GM21526 (cell line): ENCODE results near the gene MARCHF3.
A peak's percentile ranks its signal among the peaks of the same experiment; 100 is the strongest.
"Not testable (repeated sequence)": the region's sequence is repeated elsewhere in the genome, so short reads cannot be mapped to it uniquely, and the experiment has no call there.

Experiments
- ATAC-seq: cut with Tn5 transposase; IDR thresholded peaks from one replicate; pipeline ENCODE4 v1.9.1; 2021; ENCODE audit warnings: moderate library complexity; ENCODE audit not compliant: unreplicated experiment, low FRiP score

MARCHF3 gene

GRCh38 chr5:127053049-127053448 is 22.7 kb upstream of the MARCHF3 start:
- no peak for ATAC-seq

DNA sequence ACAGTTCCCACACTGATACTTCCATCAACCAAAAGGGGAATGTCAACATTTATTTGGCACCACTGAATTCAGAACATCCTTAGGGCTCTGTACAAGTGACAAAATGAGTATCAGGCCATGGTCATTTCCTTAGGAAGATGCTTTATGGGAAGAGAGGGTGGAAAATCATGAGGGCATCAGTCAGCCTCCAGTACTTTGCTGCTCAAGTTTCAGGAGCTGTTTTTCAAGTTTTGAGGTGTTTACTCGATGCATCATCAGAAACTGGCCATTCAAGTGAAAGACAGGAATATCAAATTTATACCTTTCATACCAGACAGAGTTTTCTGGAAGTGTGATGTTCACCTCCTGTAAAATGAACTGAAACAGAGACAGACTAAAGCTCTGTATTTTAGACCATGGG is 21.2 kb upstream of the MARCHF3 start:
- no peak for ATAC-seq

- no peak for ATAC-seq
Observed at GRCh38 chr5:127046343-127047072, 16.1 kb upstream of the MARCHF3 start.

- ATAC-seq: no peak
Observed at GRCh38 chr5:127042593-127042992, 12.2 kb upstream of the MARCHF3 start.

GRCh38 chr5:127041571-127041970 is 11.2 kb upstream of the MARCHF3 start:
- no peak for ATAC-seq

DNA sequence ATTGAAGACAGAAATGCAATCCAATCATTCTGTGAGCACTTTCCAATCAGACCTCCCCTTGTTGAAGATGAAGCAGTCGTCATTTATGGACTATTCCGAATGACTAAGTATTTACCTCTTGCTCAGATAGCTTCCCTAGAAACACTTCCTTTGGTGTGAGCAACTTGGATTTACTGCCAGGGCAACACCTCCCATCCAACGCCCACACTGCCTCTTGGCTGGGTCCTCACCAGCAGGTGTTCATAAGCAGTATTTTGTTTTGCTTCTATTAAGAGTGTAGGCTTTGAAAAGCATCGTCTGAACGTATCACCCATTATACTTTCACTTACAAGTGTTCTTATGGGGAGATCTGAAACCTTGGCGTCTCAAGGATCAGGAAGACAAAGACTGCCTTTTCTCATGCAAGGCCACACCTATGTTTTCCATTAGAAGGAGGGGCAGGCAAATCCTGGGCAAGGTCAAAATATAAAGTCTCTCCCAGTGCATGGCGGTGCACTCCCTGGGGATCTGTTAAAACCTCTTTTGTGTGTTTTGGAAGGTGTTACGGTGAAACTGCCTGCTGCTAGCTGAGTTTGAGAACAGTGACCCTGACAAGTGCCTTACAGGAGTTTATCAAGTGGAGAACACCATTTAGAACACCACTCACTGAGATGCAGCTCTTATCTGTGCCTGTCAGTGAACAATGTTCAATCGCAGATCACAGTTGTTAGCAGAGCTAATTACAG is 10.6 kb upstream of the MARCHF3 start:
- no peak for ATAC-seq

DNA sequence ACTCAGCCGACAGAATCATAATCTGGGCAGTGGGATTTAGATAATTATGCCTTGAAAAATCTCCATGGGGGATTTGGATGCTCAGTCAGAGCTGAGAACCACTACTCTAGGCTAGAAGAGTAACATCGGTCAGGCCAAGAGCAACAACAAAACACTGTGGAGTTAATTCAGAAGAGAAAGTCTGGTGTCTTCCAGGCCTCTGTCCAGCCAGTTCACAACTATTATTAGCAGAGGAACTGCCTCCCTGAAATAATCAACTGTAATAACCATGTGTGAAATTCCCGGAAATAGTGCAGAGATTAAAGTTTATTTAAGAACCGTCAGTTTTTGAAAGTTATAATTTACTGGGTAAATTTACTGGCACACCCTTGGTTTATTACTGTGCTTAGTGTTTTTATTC is 8.2 kb upstream of the MARCHF3 start:
- ATAC-seq: no peak

GRCh38 chr5:127031863-127032232 is 1.5 kb upstream of the MARCHF3 start:
- no peak for ATAC-seq

DNA sequence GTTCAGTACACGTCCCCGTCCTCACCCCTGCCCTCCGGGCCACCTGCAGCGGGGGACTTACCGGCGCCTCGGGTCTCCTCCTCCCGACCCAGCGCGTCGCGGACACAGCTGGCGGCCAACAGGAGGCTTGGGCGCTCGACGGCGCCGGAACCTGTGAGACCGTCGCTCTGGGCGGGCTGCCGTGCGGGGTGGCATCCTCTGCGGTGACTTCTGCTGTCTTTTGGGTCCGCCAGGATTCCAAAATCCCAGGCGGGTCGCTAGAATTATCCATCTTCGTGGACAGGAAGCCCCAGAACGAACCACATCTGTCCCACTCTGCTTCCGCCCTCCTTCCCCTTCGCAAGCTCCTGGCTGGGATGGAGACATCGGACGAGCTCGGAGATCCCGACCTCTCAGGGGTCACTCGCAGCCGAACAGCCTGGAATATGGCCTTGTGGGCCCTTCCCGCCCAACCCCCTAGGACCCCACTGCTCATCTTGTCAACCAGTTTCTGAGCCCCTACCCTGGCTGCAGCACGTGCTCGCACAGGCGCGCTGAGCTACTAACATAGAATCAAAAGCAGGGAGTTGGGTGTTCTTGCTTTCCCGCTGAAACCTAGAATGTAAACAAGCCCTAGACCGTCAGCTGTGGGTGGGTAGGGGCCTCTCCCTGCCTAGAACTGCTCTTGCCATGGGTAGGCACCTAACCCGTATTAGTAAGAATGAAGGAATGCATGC is 947 bp upstream of the MARCHF3 start:
- ATAC-seq: no peak

DNA sequence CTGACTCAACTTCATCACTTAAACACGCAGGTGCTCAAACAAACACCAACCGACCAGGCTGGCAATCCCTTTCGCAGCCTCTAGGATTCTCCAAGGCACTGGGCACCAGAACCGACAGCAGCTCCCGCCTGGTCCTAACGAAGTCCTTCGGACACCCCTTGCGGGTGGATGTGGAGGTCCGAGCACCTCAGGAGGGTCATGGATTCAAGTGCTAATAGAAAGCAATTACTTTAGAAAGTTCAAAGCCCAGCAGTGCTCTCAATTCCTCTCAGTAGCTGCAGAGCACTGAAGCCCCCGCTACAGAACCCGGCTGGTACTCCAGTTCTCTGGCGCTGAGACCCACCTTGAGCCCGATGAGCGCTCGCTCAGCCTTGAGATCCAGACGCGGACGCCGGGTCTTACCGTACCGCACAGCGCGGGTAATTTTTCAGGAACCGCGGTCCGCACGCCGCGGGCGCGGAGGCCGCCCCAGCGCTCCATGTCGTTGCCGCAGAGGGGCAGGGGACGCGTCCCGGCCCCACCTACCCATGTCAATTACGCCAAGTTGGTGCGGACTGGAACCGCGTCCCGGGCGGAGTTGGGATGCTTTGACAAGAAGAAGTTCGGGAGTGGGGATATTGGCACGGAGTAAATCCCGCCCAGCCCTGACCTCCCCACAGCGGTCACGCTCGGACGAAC is 638 bp downstream of the MARCHF3 start:
- ATAC-seq: peak; percentile 7

DNA sequence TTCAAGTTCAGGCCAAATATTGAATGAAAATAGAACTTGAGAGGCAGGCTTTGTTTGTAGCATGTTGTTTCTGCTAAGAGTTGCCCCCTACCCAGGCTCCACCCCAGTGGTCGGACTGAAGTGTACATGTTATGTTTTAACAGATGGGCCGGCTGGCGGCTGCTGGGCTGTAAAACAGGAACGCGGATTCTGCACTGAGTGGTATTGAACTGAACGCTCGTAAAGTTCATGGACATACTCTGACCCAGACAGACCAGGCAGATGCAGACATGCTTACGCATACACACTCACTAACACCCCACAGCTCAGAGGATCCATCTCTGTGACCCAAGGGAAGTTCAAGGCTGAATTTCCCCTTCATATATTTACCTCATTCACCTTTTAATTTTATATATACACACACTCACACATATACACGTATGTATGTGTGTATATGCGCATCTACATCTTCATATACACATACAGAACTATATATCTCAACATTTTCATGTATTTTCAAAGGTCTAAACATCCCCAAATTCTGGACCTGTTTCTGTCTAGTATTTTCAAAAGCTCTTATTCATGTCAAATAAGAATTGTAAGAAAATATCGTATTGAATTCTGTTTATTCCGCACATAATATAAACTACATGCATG is 1.4 kb downstream of the MARCHF3 start:
- ATAC-seq: no peak

GRCh38 chr5:127027539-127027938 is 2.8 kb downstream of the MARCHF3 start:
- no peak for ATAC-seq

DNA sequence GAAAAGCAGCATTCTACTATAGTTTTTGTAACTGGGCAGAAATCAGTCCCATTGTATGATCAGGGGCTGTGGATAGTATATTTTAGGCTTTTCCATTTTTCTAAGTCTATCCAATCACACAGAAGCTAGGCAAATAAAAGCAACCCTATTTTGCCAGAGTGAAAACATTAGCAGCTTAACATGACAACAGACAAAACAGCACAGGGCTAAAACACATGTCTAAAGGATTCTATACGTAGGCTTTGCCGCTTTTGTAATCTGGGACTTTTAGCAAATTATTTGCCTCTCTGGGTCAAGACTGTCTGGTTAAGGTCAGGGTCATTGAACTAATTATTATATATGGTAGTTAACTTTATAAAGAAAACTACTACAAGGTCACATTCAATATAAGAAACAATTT is 4.2 kb downstream of the MARCHF3 start:
- no peak for ATAC-seq

GRCh38 chr5:127025467-127025866 is 4.9 kb downstream of the MARCHF3 start:
- ATAC-seq: no peak

GRCh38 chr5:127024821-127025220 is 5.5 kb downstream of the MARCHF3 start:
- ATAC-seq: no peak

DNA sequence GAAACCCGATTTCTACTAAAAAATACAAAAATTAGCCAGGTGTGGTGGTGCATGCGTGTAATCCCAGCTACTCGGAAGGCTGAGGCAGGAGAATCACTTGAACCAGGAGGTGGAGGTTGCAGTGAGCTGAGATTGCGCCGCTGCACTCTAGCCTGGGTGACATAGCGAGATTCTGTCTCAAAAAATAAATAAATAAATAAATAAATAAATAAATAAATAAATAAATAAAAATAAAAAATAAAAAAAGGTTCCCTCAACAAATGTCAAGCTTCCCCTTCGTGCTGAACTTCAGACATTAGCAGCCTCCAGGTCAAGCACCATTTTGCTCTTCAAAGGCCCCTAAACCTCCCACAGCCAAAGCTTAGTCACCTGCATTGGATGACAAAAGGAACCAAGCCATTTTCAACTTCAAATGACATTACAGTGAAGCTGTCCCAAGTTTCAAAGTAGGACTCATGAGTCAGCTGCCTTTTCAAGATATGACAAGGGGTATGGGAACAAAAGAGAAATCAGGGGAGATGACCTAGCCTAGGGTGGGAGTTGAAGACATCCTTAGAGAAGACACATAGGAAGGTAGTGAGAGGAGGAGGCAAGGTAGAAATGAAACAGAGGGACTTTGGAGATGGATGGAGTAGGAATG is 6.7 kb downstream of the MARCHF3 start:
- not testable (repeated sequence) for ATAC-seq

DNA sequence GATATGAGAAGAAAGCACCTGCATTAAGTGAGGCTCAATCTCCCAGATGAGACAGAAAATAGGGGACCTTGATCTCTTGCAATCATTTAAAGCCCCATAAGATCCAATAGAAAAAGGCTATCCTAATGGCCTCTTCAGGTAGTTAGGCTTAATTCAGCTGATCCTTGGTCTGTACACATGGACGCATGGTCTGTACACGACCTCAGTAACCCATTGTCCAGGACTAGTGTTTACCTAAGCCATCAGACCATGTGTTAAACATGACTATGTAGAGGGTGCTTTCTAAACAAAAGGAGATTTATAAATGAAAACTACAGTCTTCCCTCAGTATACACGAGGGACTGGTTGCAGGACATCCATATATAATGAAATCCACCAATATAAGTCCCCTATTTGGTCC is 7.5 kb downstream of the MARCHF3 start:
- no peak for ATAC-seq

- no peak for ATAC-seq
Observed at GRCh38 chr5:127019928-127020327, 10.4 kb downstream of the MARCHF3 start.

DNA sequence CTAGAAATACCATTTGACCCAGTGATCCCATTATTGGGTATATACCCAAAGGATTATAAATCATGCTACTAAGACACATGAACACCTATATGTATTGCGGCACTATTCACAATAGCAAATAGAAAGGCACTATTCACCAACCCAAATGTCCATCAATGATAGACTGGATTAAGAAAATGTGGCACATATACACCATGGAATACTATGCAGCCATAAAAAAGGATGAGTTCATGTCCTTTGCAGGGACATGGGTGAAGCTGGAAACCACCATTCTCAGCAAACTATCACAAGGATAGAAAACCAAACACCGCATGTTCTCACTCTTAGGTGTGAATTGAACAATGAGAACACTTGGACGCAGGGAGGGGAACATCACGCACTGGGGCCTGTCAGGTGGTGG is 13.6 kb downstream of the MARCHF3 start:
- not testable (repeated sequence) for ATAC-seq

DNA sequence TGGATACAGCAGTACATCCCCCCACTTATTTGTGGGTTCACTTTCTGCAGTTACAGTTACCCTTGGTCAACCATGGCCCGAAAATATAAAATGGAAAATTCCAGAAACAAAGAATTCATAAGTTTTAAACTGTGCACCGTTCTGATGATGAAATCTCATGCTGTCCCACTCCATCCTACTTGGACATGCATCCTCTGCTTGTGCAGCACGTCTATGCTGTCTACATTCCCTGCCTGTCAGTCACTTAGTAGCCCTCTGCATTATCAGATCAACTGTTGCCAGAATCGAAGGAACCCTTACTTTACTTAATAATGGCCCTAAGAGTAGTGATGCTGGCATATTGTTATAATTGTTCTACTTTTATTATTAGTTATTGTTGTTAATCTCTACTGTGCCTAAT is 14.6 kb downstream of the MARCHF3 start:
- no peak for ATAC-seq
